K562 (cell line): Measurements from ENCODE around the gene TKTL2. TPM values are rescaled to one million over a fixed set of nuclear protein-coding genes. Genes with fewer than 3 reads are reported as not detected.
A peak's percentile ranks its signal among the peaks of the same experiment; 100 is the strongest.

Experiments used
- BDP1 ChIP-seq: IDR thresholded peaks from 3 replicates; pipeline ENCODE4 v1.6.1; 2011; ENCODE audit not compliant: insufficient read length, insufficient read depth
- C11orf30 ChIP-seq: fragments of 450-650 bp; IDR thresholded peaks from 2 replicates; pipeline ENCODE4 v1.6.1; 2016; ENCODE audit warnings: low read depth, mild to moderate bottlenecking
- CTBP1 ChIP-seq: fragments of 450-650 bp; IDR thresholded peaks from 2 replicates; pipeline ENCODE4 v1.6.1; 2016; ENCODE audit warnings: borderline replicate concordance
- ETV6 ChIP-seq, 3 experiments: fragments of 150-350 bp in 1 of 3; sonication (generic) in 1 of 3; formaldehyde crosslinking in 1 of 3; IDR thresholded peaks; 2 replicates each; pipeline versions ENCODE4 v1.6.1 to v1.8.0; 2014 to 2022; ENCODE audit warnings: borderline replicate concordance in 2 of 3, low read depth in 2 of 3, antibody characterized with exemption in 1 of 3, low read length in 1 of 3, mild to moderate bottlenecking in 1 of 3, missing genetic modification reagents in 1 of 3
- FOXA1 ChIP-seq: fragments of 450-650 bp; IDR thresholded peaks from 2 replicates; pipeline ENCODE4 v1.6.1; 2016; ENCODE audit warnings: mild to moderate bottlenecking, borderline replicate concordance
- FOXJ2 ChIP-seq: fragments of 200-800 bp; sonication (Bioruptor generic); IDR thresholded peaks from 2 replicates; pipeline ENCODE4 v1.6.1; 2016; ENCODE audit warnings: missing genetic modification characterization, missing compliant biosample characterization
- HNRNPK ChIP-seq: fragments of 200-400 bp; formaldehyde crosslinking; IDR thresholded peaks from one replicate; pipeline ENCODE4 v1.6.1; 2018; ENCODE audit warnings: mild to moderate bottlenecking, low read depth, low read length; ENCODE audit not compliant: poor library complexity, severe bottlenecking
- HNRNPLL ChIP-seq: fragments of 200-400 bp; formaldehyde crosslinking; IDR thresholded peaks from 2 replicates; pipeline ENCODE4 v1.6.1; 2017; ENCODE audit warnings: low read length, low read depth, mild to moderate bottlenecking; ENCODE audit not compliant: poor library complexity, severe bottlenecking
- KDM2B ChIP-seq: fragments of 250-450 bp; sonication (Bioruptor Pico); IDR thresholded peaks from 2 replicates; pipeline ENCODE4 v1.8.0; 2021; ENCODE audit warnings: mild to moderate bottlenecking, moderate library complexity
- MAFG ChIP-seq: fragments of 450-650 bp; conservative IDR thresholded peaks from 2 replicates; pipeline ENCODE4 v1.6.1; 2016; ENCODE audit warnings: missing genetic modification characterization, missing compliant biosample characterization
- MCM3 ChIP-seq: fragments of 450-650 bp; IDR thresholded peaks from 2 replicates; pipeline ENCODE4 v1.6.1; 2016
- NCOA1 ChIP-seq: fragments of 450-650 bp; IDR thresholded peaks from 2 replicates; pipeline ENCODE4 v1.6.1; 2016; ENCODE audit warnings: low read depth
- NFIX ChIP-seq: fragments of 250-450 bp; sonication (Bioruptor Pico); IDR thresholded peaks from 2 replicates; pipeline ENCODE4 v1.4.0; 2020; ENCODE audit warnings: low read depth, mild to moderate bottlenecking, moderate library complexity
- RBM15 ChIP-seq: fragments of 200-400 bp; formaldehyde crosslinking; IDR thresholded peaks from 2 replicates; pipeline ENCODE4 v1.6.1; 2018; ENCODE audit warnings: mild to moderate bottlenecking, low read length, moderate library complexity; ENCODE audit not compliant: insufficient read depth
- SMAD1 ChIP-seq: fragments of 150-350 bp; IDR thresholded peaks from 2 replicates; pipeline ENCODE4 v1.6.1; 2014; ENCODE audit warnings: low read length, low read depth; ENCODE audit not compliant: partially characterized antibody
- SRSF1 ChIP-seq: fragments of 200-400 bp; formaldehyde crosslinking; IDR thresholded peaks from 2 replicates; pipeline ENCODE4 v1.6.1; 2017; ENCODE audit warnings: mild to moderate bottlenecking, low read depth, low read length, moderate library complexity
- TBL1XR1 ChIP-seq, 2 experiments: IDR thresholded peaks; 2 replicates each; pipeline ENCODE4 v1.6.1; 2012; ENCODE audit warnings: improper control_type of control experiment in 2 of 2, low read length in 2 of 2, mild to moderate bottlenecking in 1 of 2
- USF1 ChIP-seq: sonication (generic); formaldehyde crosslinking; IDR thresholded peaks from 2 replicates; pipeline ENCODE4 v1.9.0; 2022; ENCODE audit warnings: mild to moderate bottlenecking, missing genetic modification reagents
- ZNF436 ChIP-seq: fragments of 250-450, 450-650 bp; sonication (Bioruptor Pico); formaldehyde crosslinking; IDR thresholded peaks from 2 replicates; pipeline ENCODE4 v1.7.0; 2020; ENCODE audit warnings: mild to moderate bottlenecking
- ZNF589 ChIP-seq: fragments of 200-800 bp; sonication (Bioruptor generic); IDR thresholded peaks from 2 replicates; pipeline ENCODE4 v1.6.1; 2016; ENCODE audit warnings: low read depth, missing genetic modification characterization, missing compliant biosample characterization
- ZNF707 ChIP-seq: fragments of 250-450 bp; sonication (Bioruptor Pico); conservative IDR thresholded peaks from 2 replicates; pipeline ENCODE4 v1.8.0; 2022; ENCODE audit warnings: inconsistent platforms, mild to moderate bottlenecking, moderate library complexity
- ZNF77 ChIP-seq: fragments of 250-450 bp; sonication (Bioruptor Pico); IDR thresholded peaks from 2 replicates; pipeline ENCODE4 v1.5.0; 2020
- ZNF778 ChIP-seq: fragments of 450-650 bp; formaldehyde crosslinking; IDR thresholded peaks from 2 replicates; pipeline ENCODE4 v1.4.0; 2020; ENCODE audit warnings: mild to moderate bottlenecking, moderate library complexity
- polyA plus RNA-seq, 8 experiments: library from polyadenylated mRNA; depleted of rRNA in 4 of 8; stranded (reverse) in 5 of 8; unstranded in 3 of 8; fragments of >200 nt; fragmentation: Nextera tagmentation in 2 of 8; fragmentation: Illumina TruSeq in 1 of 8; extraction: Ambion mirVana in 2 of 8; extraction: Trizol in 1 of 8; gene quantifications; 2 replicates each; pipeline versions ENCODE4 v1.2.1 to v1.2.3, GENCODE V29; 2011 to 2014; ENCODE audit warnings: inconsistent platforms in 1 of 8, missing spikeins in 1 of 8
- total RNA-seq, 7 experiments: library from RNA; depleted of rRNA in 6 of 7; stranded (reverse); fragments of >200 nt in 6 of 7; fragmentation: Illumina TruSeq in 2 of 7; extraction: Trizol in 2 of 7; gene quantifications; 2 replicates each; pipeline versions ENCODE4 v1.2.1 to v1.2.3, GENCODE V29; 2011 to 2021; ENCODE audit warnings: low replicate concordance in 1 of 7
- TF ChIP-seq, protein P1 (sequence below): sonication (generic); formaldehyde crosslinking; IDR thresholded peaks from 2 replicates; pipeline ENCODE4 v1.8.1; 2023; ENCODE audit warnings: mild to moderate bottlenecking, missing genetic modification reagents
- TF ChIP-seq, protein P2 (sequence below): fragments of 450-650 bp; formaldehyde crosslinking; IDR thresholded peaks from 2 replicates; pipeline ENCODE4 v1.4.0; 2020; ENCODE audit warnings: mild to moderate bottlenecking, mixed read lengths

Gene TKTL2
- total and polyA plus RNA-seq, 9 of the 15 experiments (the other 6 are each of a cell fraction or from before 2014, with no cell fraction given), result 0.03 to 0.31 (median 0.09) TPM; not detected in 1

GRCh38 chr4:163494360-163495241, 21.0 kb upstream of the TKTL2 start, which contains the start of gene TMA16 (continued):
- TF ChIP-seq ZNF77 (no peak), C11orf30 (peak; percentile 90), ZNF778 (CRISPR knock-in tag) (no peak), HNRNPLL (peak; percentile 68), CTBP1 (peak; percentile 71), FOXA1 (no peak), ETV6 (IDR thresholded peaks at IDR 0.05; ENCODE audit: borderline replicate concordance in 1 of 2, low read depth in 2 of 2, low read length in 1 of 2) (no peak), ETV6 (CRISPR knock-in tag; IDR thresholded peaks at IDR 0.05; ENCODE audit: borderline replicate concordance) (peak; percentile 76), USF1 (CRISPR knock-in tag) (peak; percentile 82), NFIX (CRISPR knock-in tag) (no peak), KDM2B (CRISPR knock-in tag) (no peak), SRSF1 (0 out of 2 replicates have a peak, but pooled peaks have one; percentile 79), HNRNPK (no peak), ZNF436 (CRISPR knock-in tag) (no peak), ZNF707 (no peak), MCM3 (no peak), FOXJ2 (tag) (0 out of 2 replicates have a peak, but pooled peaks have one; percentile 32), SMAD1 (peak; percentile 62), TBL1XR1 (IDR thresholded peaks at IDR 0.05; ENCODE audit: low read length in 2 of 2) (peak; percentile 27 to 42; a peak in 1 of 4 replicates), RBM15 (no peak), ZNF589 (CRISPR knock-in tag) (no peak), NCOA1 (peak; percentile 97), BDP1 (no peak), MAFG (tag) (no peak)
- TF ChIP-seq, protein P1, sequence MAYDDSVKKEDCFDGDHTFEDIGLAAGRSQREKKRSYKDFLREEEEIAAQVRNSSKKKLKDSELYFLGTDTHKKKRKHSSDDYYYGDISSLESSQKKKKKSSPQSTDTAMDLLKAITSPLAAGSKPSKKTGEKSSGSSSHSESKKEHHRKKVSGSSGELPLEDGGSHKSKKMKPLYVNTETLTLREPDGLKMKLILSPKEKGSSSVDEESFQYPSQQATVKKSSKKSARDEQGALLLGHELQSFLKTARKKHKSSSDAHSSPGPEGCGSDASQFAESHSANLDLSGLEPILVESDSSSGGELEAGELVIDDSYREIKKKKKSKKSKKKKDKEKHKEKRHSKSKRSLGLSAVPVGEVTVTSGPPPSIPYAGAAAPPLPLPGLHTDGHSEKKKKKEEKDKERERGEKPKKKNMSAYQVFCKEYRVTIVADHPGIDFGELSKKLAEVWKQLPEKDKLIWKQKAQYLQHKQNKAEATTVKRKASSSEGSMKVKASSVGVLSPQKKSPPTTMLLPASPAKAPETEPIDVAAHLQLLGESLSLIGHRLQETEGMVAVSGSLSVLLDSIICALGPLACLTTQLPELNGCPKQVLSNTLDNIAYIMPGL (CRISPR knock-in tag), result peak; percentile 62; the same call in 1 of the 2 replicates
- TF ChIP-seq, protein P2, sequence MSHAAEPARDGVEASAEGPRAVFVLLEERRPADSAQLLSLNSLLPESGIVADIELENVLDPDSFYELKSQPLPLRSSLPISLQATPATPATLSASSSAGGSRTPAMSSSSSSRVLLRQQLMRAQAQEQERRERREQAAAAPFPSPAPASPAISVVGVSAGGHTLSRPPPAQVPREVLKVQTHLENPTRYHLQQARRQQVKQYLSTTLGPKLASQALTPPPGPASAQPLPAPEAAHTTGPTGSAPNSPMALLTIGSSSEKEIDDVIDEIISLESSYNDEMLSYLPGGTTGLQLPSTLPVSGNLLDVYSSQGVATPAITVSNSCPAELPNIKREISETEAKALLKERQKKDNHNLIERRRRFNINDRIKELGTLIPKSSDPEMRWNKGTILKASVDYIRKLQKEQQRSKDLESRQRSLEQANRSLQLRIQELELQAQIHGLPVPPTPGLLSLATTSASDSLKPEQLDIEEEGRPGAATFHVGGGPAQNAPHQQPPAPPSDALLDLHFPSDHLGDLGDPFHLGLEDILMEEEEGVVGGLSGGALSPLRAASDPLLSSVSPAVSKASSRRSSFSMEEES (CRISPR knock-in tag), result no peak
